DND-41 (cell line): ENCODE measurements around the gene RGP1.

Experiments
- ATAC-seq: fragments of 200-7000 bp; cut with Tn5 transposase; 3 replicates; pipeline ENCODE4 v1.9.1; 2021; ENCODE audit warnings: low read depth; ENCODE audit not compliant: insufficient read depth
- DNase-seq: peaks from one replicate; pipeline ENCODE4 v3.0.0-alpha.2; 2020
- H2AFZ ChIP-seq: 2 replicates; pipeline ENCODE4 v1.6.0; 2012; ENCODE audit warnings: low read depth, low read length
- H3K27ac ChIP-seq: 2 replicates; pipeline ENCODE4 v1.5.1; 2012; ENCODE audit warnings: low read length, inconsistent platforms
- H3K27me3 ChIP-seq: fragments of 200-600 bp; sonication (generic); 2 replicates; pipeline ENCODE4 v1.6.0; 2012; ENCODE audit warnings: low read length, mild to moderate bottlenecking, inconsistent platforms; ENCODE audit not compliant: insufficient read depth, poor library complexity
- H3K36me3 ChIP-seq: 2 replicates; pipeline ENCODE4 v1.5.1; 2012; ENCODE audit warnings: low read length, inconsistent platforms; ENCODE audit not compliant: insufficient read depth
- H3K4me1 ChIP-seq: 2 replicates; pipeline ENCODE4 v1.5.1; 2012; ENCODE audit warnings: mild to moderate bottlenecking, low read length; ENCODE audit not compliant: insufficient read depth
- H3K4me2 ChIP-seq: 2 replicates; pipeline ENCODE4 v1.6.0; 2012; ENCODE audit warnings: mild to moderate bottlenecking, moderate library complexity, low read length, inconsistent platforms; ENCODE audit not compliant: insufficient read depth
- H3K4me3 ChIP-seq, 2 experiments: fragments of 200-600 bp in 1 of 2; shearing (Covaris generic) in 1 of 2; 2 replicates each; pipeline ENCODE4 v1.5.1; 2012 to 2016; ENCODE audit warnings: inconsistent platforms in 2 of 2, low read length in 2 of 2, mild to moderate bottlenecking in 2 of 2, low read depth in 1 of 2, moderate library complexity in 1 of 2
- H3K79me2 ChIP-seq: 2 replicates; pipeline ENCODE4 v1.6.0; 2012; ENCODE audit warnings: low read length, inconsistent platforms; ENCODE audit not compliant: insufficient read depth
- H3K9ac ChIP-seq: 2 replicates; pipeline ENCODE4 v1.6.0; 2012; ENCODE audit warnings: low read depth, mild to moderate bottlenecking, inconsistent platforms, low read length, moderate library complexity
- H3K9me3 ChIP-seq: 2 replicates; pipeline ENCODE4 v1.5.1; 2012; ENCODE audit warnings: low read length, moderate library complexity, mild to moderate bottlenecking, inconsistent platforms; ENCODE audit not compliant: insufficient read depth, severe bottlenecking
- H4K20me1 ChIP-seq: 2 replicates; pipeline ENCODE4 v1.6.0; 2012; ENCODE audit warnings: low read length; ENCODE audit not compliant: insufficient read depth
- EZH2 ChIP-seq: IDR thresholded peaks from 3 replicates; pipeline ENCODE4 v1.6.1; 2012; ENCODE audit warnings: borderline replicate concordance, low read depth, mild to moderate bottlenecking, moderate library complexity, low read length, inconsistent platforms; ENCODE audit not compliant: severe bottlenecking
- TF ChIP-seq, protein P1 (sequence below): IDR thresholded peaks from 2 replicates; pipeline ENCODE4 v1.5.1; 2012; ENCODE audit warnings: borderline replicate concordance, low read length, moderate library complexity, mild to moderate bottlenecking; ENCODE audit not compliant: poor library complexity, severe bottlenecking; ENCODE audit errors: extremely low read depth

Gene RGP1

DNA sequence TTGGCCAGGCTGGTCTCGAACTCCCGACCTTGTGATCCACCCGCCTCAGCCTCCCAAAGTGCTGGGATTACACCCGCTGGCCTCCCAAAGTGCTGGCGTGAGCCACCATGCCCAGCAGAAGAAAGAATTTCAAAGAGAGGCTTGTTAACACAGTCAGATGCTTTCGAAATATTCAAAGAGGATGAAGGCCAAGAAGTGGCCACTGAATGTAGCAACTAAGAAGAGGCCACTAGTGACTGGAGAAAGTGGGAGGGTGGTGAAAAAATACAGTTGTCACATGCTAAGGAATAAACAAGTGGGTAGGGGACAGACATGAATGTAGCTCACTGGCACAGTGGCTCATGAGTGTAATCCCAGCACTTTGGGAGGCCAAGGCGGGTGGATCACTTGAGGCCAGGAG is 46.4 kb upstream of the RGP1 start:
- no peak for ATAC-seq
- Histone ChIP-seq H4K20me1 (no peaks in the 10 kb centered on the region), H3K4me3 (no peak overlapping the region), H3K27ac (no peak overlapping the region), H3K36me3 (peaks cover 98% of the 10 kb centered on the region), H3K9ac (no peak overlapping the region), H3K4me1 (no peaks in the 10 kb centered on the region), H3K79me2 (no peaks in the 10 kb centered on the region), H2AFZ (no peak overlapping the region), H3K4me2 (no peak overlapping the region), H3K9me3 (no peaks in the 10 kb centered on the region), H3K27me3 (no peaks in the 10 kb centered on the region)
- DNase-seq: no peak
- TF ChIP-seq, protein P1, sequence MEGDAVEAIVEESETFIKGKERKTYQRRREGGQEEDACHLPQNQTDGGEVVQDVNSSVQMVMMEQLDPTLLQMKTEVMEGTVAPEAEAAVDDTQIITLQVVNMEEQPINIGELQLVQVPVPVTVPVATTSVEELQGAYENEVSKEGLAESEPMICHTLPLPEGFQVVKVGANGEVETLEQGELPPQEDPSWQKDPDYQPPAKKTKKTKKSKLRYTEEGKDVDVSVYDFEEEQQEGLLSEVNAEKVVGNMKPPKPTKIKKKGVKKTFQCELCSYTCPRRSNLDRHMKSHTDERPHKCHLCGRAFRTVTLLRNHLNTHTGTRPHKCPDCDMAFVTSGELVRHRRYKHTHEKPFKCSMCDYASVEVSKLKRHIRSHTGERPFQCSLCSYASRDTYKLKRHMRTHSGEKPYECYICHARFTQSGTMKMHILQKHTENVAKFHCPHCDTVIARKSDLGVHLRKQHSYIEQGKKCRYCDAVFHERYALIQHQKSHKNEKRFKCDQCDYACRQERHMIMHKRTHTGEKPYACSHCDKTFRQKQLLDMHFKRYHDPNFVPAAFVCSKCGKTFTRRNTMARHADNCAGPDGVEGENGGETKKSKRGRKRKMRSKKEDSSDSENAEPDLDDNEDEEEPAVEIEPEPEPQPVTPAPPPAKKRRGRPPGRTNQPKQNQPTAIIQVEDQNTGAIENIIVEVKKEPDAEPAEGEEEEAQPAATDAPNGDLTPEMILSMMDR: no peak
- no peak for TF ChIP-seq EZH2

DNA sequence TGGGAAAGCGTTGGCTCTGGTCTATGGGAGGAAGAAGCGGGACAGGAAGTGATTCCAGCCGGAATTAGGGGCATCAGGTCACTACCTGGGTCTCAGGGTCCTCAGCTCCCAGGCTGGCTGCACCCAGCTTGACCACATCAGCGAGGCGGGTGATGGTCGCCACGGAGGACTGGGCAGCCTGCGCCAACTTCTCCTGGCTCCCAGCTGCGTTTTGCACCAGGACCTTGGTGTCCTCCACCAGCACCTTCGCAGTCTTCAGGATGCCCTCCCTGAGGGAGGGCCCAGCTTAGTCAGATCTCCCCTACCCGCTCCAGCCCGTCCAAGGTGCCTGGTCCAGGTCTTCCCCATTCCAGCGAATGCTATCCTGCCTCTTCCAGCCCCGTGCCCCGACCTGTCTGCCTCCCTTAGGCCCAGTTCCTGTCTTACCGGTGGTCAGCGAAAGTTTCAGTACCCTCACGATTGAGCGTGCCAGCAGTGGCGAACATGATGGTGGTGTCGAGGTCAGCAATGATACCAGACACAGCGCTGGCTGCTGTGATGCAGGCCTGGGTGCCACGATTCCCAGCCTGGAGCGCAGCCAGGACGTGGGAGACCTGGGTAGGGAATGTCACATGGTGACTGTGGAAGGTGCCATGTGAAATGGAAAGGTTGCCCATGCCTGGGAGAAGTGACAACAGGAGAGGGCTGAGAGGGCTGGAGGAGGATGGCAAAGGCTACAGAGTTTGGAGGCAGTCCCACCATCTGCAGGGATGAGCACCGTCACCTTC is 45.0 kb upstream of the RGP1 start:
- Histone ChIP-seq H3K79me2 (no peaks in the 10 kb centered on the region), H2AFZ (no peak overlapping the region), H3K27ac (no peak overlapping the region), H3K9me3 (no peaks in the 10 kb centered on the region), H3K36me3 (peaks cover 96% of the 10 kb centered on the region), H4K20me1 (no peaks in the 10 kb centered on the region), H3K4me1 (no peaks in the 10 kb centered on the region), H3K9ac (no peak overlapping the region), H3K27me3 (no peaks in the 10 kb centered on the region), H3K4me3 (no peak overlapping the region), H3K4me2 (no peak overlapping the region)
- DNase-seq (no peak), ATAC-seq (no peak)
- no peak for TF ChIP-seq EZH2
- TF ChIP-seq, protein P1: no peak

DNA sequence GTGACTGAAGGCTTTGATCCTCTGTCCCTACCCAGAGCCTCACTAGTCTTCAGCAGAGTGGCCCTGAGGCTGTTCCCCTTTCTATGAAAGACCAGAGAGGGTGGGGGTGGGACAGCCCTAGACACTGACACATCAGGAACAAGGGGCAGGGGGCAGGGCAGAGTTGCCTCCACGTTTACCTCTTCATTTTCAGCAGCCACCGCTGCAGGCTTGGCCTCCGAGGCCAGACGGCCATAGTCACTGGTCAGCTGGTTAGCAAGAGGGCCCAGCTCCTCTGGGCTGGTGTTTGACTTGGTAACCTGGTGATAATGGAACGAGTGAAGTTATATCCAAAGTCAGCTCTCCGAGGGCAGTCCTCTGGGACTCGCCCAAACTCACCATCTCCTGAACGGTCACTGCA is 43.7 kb upstream of the RGP1 start:
- Histone ChIP-seq H2AFZ (no peak overlapping the region), H3K4me2 (no peak overlapping the region), H3K4me3 (no peak overlapping the region), H3K27me3 (no peaks in the 10 kb centered on the region), H3K36me3 (peaks cover 86% of the 10 kb centered on the region), H3K9me3 (no peaks in the 10 kb centered on the region), H3K79me2 (no peaks in the 10 kb centered on the region), H3K9ac (no peak overlapping the region), H4K20me1 (no peaks in the 10 kb centered on the region), H3K27ac (no peak overlapping the region), H3K4me1 (no peaks in the 10 kb centered on the region)
- ATAC-seq (no peak), DNase-seq (no peak)
- TF ChIP-seq, protein P1: no peak
- no peak for TF ChIP-seq EZH2
